CD4-positive, alpha-beta T cell treated with Interleukin-12 subunit alpha and Interleukin-12 subunit beta, for 1 hour (primary cell): ENCODE measurements around the gene PYROXD2.

Experiments used
- DNase-seq: peaks from one replicate; pipeline ENCODE4 v3.0.0-alpha.2; 2020

Gene PYROXD2

DNA sequence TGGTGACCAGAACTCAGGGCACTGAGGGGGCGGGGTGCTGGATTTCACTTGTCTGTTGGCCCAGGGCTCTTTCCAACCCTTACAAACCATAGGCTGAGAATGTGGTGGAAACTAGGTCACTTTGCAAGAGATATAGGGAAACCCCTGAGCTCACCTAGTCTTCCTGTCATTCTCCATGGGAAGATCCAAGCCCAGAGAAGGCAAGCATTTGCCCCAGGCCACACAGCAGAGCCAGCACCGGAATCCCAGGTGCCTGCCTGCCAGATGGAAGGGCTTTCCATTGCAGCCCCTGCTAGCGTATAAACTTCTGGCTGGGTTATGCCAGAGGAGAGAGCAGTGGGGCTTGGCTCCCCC lies 427 bp downstream of the PYROXD2 start:
- DNase-seq: no peak

GRCh38 chr10:98411768-98412167 lies 3.2 kb downstream of the PYROXD2 start:
- DNase-seq: no peak

DNA sequence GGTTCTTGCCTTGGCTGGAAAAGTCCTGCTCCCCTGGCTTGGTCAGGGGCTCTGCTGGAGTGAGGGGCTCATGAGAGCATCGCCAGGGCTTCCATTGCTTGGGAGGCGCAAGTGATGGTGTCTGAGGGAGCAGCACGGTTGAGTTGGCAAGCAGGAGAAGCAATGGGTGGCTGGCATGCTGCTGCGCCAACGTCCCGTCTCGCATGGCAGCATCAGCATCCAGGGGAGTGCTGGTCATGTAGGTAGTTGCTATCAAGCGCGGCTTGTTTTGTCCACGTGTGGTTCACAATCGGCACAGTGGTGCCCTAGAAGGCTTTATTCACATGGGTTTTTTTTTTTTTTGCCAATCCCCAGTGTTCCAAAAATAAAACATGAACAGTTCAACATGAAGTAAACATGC lies 3.8 kb downstream of the PYROXD2 start:
- no peak for DNase-seq

GRCh38 chr10:98410759-98411158 lies 4.2 kb downstream of the PYROXD2 start:
- DNase-seq: no peak

GRCh38 chr10:98410135-98410743 lies 4.7 kb downstream of the PYROXD2 start:
- DNase-seq: no peak

DNA sequence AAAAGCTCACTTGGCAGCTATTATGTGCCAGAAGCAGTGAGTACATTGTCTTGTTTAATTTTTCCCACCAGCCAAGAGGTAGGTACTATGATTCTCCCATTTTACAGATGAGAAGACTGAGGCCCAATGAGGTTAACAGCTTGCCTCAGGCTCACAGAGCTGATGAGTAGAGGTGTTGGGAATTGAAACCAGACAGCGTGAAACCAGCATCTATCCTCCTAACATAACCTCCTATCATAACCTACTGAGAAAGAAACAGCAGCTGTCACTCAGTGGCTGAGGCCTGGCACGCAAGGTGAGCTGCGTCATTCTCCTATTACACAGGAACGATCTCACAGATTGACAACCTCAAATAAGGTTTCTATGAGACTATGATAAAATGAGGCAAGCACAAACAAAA lies 6.2 kb downstream of the PYROXD2 start:
- DNase-seq: no peak

GRCh38 chr10:98407744-98408241 lies 7.2 kb downstream of the PYROXD2 start:
- no peak for DNase-seq

GRCh38 chr10:98407017-98407743 lies 7.8 kb downstream of the PYROXD2 start:
- no peak for DNase-seq

DNA sequence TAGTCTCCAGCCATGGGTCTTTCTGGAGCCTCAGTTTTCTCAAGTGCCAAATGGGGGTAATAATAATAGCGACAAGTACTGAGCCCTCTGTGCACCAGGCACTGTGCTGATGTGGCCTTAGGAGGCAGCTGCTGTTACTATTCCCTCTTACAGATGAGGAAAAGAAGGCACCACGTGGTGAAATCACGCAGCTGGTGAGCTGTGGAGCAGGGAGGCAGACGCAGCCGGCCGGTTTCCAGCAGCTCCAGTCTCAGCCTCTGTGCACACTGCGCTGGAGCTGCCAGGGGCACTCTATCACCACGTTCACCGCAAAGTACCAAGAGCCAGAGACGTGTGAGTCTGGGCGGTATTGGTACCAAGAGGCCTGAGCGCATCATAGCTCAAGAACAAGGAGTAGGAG lies 9.6 kb downstream of the PYROXD2 start:
- no peak for DNase-seq

- DNase-seq: no peak
Measured at GRCh38 chr10:98404571-98405359, 10.2 kb downstream of the PYROXD2 start.

DNA sequence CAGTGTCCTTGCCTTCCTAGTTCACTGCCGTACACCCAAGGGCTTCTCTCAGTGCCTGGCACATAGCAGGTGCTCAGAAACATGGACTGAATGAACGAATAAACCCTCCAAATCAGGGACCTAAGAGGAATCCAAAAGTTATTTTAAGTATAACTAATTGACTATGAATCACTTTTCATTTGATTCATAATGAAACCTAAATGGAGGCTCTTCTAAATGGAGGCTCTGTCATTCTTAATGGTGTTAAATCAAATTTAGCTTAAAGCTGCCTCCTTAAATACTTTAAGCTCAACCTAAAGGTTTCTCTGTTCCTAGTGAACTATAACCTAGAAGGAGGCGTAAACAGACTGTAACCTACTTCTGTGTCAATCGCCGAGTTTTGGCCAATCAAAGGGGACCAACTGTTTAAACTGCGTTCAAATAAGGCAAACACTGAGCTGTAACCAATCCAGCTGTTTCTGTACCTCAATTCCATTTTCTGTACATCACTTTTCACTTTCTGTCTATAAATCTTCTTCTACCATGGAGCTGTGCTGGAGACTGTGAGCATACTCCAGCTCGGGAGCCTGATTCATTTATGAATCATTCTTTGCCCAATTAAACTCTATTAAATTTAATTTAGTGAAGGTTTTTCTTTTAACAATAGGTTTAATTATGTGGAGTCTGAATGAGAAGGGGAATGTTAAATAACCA lies 11.0 kb downstream of the PYROXD2 start:
- no peak for DNase-seq

GRCh38 chr10:98402931-98403718 lies 11.9 kb downstream of the PYROXD2 start:
- DNase-seq: no peak

DNA sequence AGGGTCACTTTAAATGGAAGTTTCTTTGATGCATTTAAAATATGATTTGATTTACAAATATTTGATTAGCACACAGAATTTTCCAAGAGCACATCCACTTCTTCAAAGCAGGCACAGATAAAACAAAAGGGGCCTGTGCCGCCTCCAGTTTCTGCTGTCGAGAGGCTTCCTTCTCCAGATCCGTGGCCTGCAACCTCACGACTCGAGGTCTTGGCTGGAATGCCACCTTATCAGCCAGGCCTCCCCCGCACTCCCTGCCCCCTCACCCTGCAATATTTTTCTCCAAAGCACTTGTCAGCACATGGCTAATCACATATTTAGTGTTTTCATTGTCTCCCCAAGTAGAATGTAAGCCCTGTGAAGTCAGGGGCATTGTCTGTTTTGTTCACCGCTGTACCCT lies 12.5 kb downstream of the PYROXD2 start:
- no peak for DNase-seq

GRCh38 chr10:98400482-98400881 lies 14.5 kb downstream of the PYROXD2 start:
- DNase-seq: no peak

DNA sequence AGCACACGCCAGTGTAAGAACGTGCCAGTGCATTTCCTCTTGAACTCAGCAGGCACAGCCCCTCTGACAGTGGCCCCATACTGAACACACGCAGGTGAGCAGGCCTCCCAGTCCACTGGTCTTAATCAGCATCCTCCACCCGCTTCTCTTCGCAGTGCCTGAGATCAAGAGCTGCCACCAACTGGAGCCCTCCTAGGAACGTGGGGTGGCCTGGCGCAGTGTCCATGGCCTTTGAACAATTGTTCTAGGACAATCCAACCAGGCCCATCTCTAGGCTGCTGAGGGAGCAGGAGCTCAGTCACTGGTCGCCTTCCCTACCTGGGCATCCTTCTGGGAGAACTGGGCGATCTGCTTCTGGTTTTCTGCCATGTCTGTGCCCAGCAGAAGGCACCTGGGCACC lies 15.2 kb downstream of the PYROXD2 start:
- DNase-seq: no peak

- DNase-seq: no peak
Measured at GRCh38 chr10:98397089-98397600, 17.8 kb downstream of the PYROXD2 start.

GRCh38 chr10:98396096-98397063 lies 18.6 kb downstream of the PYROXD2 start:
- DNase-seq: no peak

DNA sequence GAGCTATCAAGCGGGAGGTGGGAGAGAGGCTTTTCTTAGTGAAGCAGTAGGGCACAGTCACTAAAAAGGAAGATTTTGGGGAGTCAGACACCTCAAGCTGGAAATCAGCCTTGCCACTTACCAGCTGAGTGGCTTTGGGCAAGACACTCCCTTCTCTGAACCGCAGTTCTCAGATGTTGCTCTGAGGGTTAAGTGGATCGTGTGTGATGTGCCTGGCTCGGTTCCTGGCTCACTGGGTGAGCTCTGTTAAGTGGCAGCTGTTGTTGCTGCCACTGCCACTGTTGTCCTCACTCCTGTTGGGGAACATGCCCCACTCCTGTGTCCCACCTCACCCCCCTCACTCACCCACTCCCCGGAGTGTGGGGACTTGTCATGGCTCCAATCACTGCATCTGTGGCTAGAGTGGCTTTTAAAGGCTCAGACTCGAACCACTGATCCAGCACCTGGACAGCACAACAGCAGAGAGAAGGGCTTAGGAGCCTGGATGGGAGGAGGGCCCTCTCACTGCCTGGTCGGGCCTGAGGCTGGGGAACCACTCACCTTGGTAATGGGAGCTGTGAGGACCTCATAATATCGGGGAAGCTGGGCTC lies 20.0 kb downstream of the PYROXD2 start:
- no peak for DNase-seq

DNA sequence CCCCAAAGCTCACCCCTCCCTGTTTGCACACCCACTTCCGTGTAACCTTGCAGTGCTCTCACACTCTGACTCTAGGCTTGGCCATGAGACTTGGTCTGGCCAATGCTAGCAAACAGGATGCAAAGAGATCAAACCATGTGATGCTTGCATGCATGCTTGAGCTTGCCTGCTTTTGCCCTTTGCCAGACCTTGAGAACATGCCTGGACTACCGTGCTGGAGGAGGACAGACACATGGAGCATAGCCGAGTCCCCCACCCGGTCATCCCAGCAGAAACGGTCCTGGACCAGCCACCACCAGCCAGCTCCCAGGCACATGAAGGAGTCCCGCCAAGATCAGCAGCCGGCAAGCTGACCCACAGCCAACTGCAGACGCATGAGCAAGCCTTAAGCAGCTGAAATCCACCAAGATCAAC lies 23.4 kb downstream of the PYROXD2 start:
- peak; percentile 27 for DNase-seq

GRCh38 chr10:98391065-98391464 lies 23.9 kb downstream of the PYROXD2 start:
- DNase-seq: peak; percentile 21

DNA sequence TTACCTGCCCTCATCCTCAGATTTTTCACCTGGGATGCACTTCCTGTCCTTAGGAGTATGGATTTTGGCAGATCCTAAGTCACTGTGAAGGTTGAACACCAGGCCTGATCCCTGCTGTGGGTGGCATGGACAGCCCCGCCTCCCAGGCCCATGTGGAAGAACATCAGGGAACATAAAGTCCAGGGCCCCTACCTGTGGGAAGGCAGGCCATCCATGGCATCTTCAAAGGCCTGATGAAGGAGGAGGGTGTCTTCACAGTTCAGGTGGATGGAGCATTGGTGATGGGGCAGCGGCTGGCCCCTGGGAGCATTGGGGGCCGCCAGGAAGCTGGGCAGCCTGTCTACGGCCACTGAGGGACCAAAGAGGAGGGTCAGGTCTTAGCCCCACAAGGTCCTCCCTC lies 24.6 kb downstream of the PYROXD2 start:
- no peak for DNase-seq
